ENCODE results near the gene FGGY.

DNA sequence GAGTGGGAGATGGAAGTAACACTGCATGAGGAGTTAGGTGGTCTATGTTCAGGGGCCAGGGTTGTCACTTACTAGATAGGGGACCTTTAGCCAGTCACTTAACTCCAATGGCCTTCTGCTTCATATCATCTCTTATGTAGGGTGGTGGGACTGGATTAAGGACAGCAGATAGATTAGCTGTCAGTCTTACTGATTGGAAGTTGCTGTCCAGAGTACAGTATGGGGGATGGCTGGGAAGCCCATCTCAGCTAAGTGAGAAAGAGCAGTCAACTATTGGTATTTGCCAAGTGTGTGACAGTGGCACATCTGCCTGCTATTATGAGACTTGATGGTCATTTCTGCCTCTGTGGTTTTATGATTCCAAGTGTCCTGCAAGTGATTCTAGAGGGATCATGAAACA, 130.9 kb downstream of the FGGY start:
- TF ChIP-seq CTCF (IDR thresholded peaks at IDR 0.05) (no peak), POLR2A (IDR thresholded peaks at IDR 0.05) (no peak)

All from uterus (tissue), 2 donors.